GM12878 (cell line): ENCODE measurements around the gene DDX31. TPM values are rescaled to one million over a fixed set of nuclear protein-coding genes. Genes with fewer than 3 reads are reported as not detected.
"Not testable (repeated sequence)": the region's sequence is repeated elsewhere in the genome, so short reads cannot be mapped to it uniquely, and the experiment has no call there.

Experiments used
- ATAC-seq: fragments of 200-7000 bp; cut with Tn5 transposase; 3 replicates; pipeline ENCODE4 v1.9.1; 2020; ENCODE audit warnings: mild to moderate bottlenecking, moderate library complexity
- BruUV-seq: library from RNA; stranded (reverse); fragments of 400-500 nt; replicated peaks from 2 replicates; lab custom pipeline; 2021; lab: Mats Ljungman, UMichigan
- CTCF ChIA-PET: fragments of 300-600 bp; sonication (Branson Sonifier 250); formaldehyde crosslinking; extraction: SDS; loops from one replicate; lab custom pipeline; 2021; ENCODE audit warnings: inconsistent platforms; lab: Yijun Ruan, JAX
- POLR2A ChIA-PET: fragments of 350-600 bp; formaldehyde crosslinking; extraction: SDS; loops from one replicate; lab custom pipeline; 2021; ENCODE audit warnings: inconsistent platforms; lab: Charles Lee
- RAD21 ChIA-PET: fragments of 300-600 bp; sonication (Branson Sonifier 250); formaldehyde crosslinking; loops from one replicate; lab custom pipeline; 2023; ENCODE audit warnings: antibody characterized with exemption; ENCODE audit not compliant: unreplicated experiment; lab: Charles Lee
- SMC1A ChIA-PET: fragments of 300-600 bp; sonication (Branson Sonifier 250); formaldehyde crosslinking; loops from one replicate; lab custom pipeline; 2023; ENCODE audit not compliant: unreplicated experiment, uncharacterized antibody; lab: Charles Lee
- DNase-seq: peaks from one replicate; pipeline ENCODE4 v3.0.0-alpha.2; 2011; ENCODE audit warnings: low read depth, low spot score
- FAIRE-seq: peaks from 3 replicates; lab custom pipeline; 2011; peaks lifted over from hg19 to GRCh38; lab: Jason Lieb, UNC
- H2AFZ ChIP-seq: 2 replicates; pipeline ENCODE4 v1.6.0; 2011; ENCODE audit warnings: low read depth, low read length, control low read depth; ENCODE audit not compliant: control insufficient read depth
- H3K27ac ChIP-seq: 2 replicates; pipeline ENCODE4 v1.5.1; 2011; ENCODE audit warnings: control low read depth; ENCODE audit not compliant: control insufficient read depth, insufficient read depth
- H3K27me3 ChIP-seq, 2 experiments: replicated peaks in 1 of 2; 2 replicates each; pipeline versions ENCODE4 v1.6.0 to v1.6.1; 2011; ENCODE audit warnings: low read length in 1 of 2; ENCODE audit not compliant: control insufficient read depth in 2 of 2, insufficient read depth in 2 of 2
- H3K36me3 ChIP-seq, 2 experiments: 2 replicates each; pipeline ENCODE4 v1.5.1; 2011; ENCODE audit warnings: low read length in 1 of 2; ENCODE audit not compliant: control insufficient read depth in 2 of 2, insufficient read depth in 2 of 2
- H3K4me1 ChIP-seq: 2 replicates; pipeline ENCODE4 v1.6.1; 2011; ENCODE audit warnings: mild to moderate bottlenecking, low read length, moderate library complexity, mixed read lengths; ENCODE audit not compliant: control insufficient read depth, insufficient read depth
- H3K4me2 ChIP-seq: 2 replicates; pipeline ENCODE4 v1.6.0; 2011; ENCODE audit warnings: control low read depth; ENCODE audit not compliant: control insufficient read depth, insufficient read depth
- H3K4me3 ChIP-seq: fragments of 200-600 bp; sonication (generic); 2 replicates; pipeline ENCODE4 v1.5.1; 2016
- H3K79me2 ChIP-seq: 2 replicates; pipeline ENCODE4 v1.6.0; 2011; ENCODE audit warnings: low read length; ENCODE audit not compliant: control insufficient read depth, insufficient read depth
- H3K9ac ChIP-seq: 2 replicates; pipeline ENCODE4 v1.8.0; 2011; ENCODE audit warnings: low read length, control low read depth, mixed read lengths; ENCODE audit not compliant: control insufficient read depth, insufficient read depth
- H3K9me3 ChIP-seq: replicated peaks from 3 replicates; pipeline ENCODE4 v1.5.1; 2011; ENCODE audit warnings: mild to moderate bottlenecking, low read length; ENCODE audit not compliant: control insufficient read depth, insufficient read depth
- H4K20me1 ChIP-seq: 2 replicates; pipeline ENCODE4 v1.6.0; 2011; ENCODE audit not compliant: control insufficient read depth, insufficient read depth
- ASH2L ChIP-seq: fragments of 300-600, 200-600 bp; sonication (generic); IDR thresholded peaks from 2 replicates; pipeline ENCODE4 v1.6.1; 2017; ENCODE audit warnings: low read depth, mild to moderate bottlenecking, borderline replicate concordance
- CBFB ChIP-seq: IDR thresholded peaks from 2 replicates; pipeline ENCODE4 v1.6.1; 2016; ENCODE audit warnings: antibody characterized with exemption, low read depth
- CREB1 ChIP-seq: IDR thresholded peaks from 2 replicates; pipeline ENCODE4 v1.6.1; 2012; ENCODE audit warnings: low read depth, mild to moderate bottlenecking, inconsistent platforms
- E2F4 ChIP-seq: IDR thresholded peaks from 2 replicates; pipeline ENCODE4 v1.6.1; 2012; ENCODE audit warnings: low read depth, low read length, improper control_type of control experiment
- EGR1 ChIP-seq, 2 experiments: IDR thresholded peaks; 1 replicate in 1 of 2; 2 replicates in 1 of 2; pipeline ENCODE4 v1.6.1; 2011 to 2012; ENCODE audit warnings: low read depth in 2 of 2, low read length in 2 of 2, borderline replicate concordance in 1 of 2, mild to moderate bottlenecking in 1 of 2, moderate library complexity in 1 of 2
- GABPA ChIP-seq: IDR thresholded peaks from 2 replicates; pipeline ENCODE4 v1.6.1; 2014; ENCODE audit warnings: antibody characterized with exemption, low read depth, mild to moderate bottlenecking, inconsistent platforms
- LARP7 ChIP-seq: fragments of 450-650 bp; IDR thresholded peaks from 2 replicates; pipeline ENCODE4 v1.6.1; 2017; ENCODE audit warnings: mild to moderate bottlenecking
- MXI1 ChIP-seq: fragments of 150-350 bp; IDR thresholded peaks from 2 replicates; pipeline ENCODE4 v1.6.1; 2011; ENCODE audit warnings: low read depth, mild to moderate bottlenecking, inconsistent platforms, low read length, improper control_type of control experiment
- NR2C2 ChIP-seq: IDR thresholded peaks from 2 replicates; pipeline ENCODE4 v1.6.1; 2011; ENCODE audit warnings: borderline replicate concordance, low read depth; ENCODE audit not compliant: control insufficient read depth, insufficient read length
- POLR2AphosphoS5 ChIP-seq: IDR thresholded peaks from 2 replicates; pipeline ENCODE4 v1.6.1; 2011; ENCODE audit warnings: mild to moderate bottlenecking, low read length, inconsistent platforms
- RAD51 ChIP-seq: fragments of 450-650 bp; IDR thresholded peaks from 2 replicates; pipeline ENCODE4 v1.6.1; 2016; ENCODE audit warnings: moderate library complexity, mild to moderate bottlenecking, inconsistent platforms
- RUNX3 ChIP-seq: IDR thresholded peaks from 2 replicates; pipeline ENCODE4 v1.6.1; 2012; ENCODE audit warnings: low read length, inconsistent platforms
- SIX5 ChIP-seq: IDR thresholded peaks from 2 replicates; pipeline ENCODE4 v1.6.1; 2011; ENCODE audit warnings: mild to moderate bottlenecking, low read depth, low read length, moderate library complexity; ENCODE audit not compliant: severe bottlenecking
- SMARCA5 ChIP-seq: fragments of 450-650 bp; IDR thresholded peaks from 2 replicates; pipeline ENCODE4 v1.6.1; 2017; ENCODE audit warnings: mild to moderate bottlenecking
- SREBF1 ChIP-seq: IDR thresholded peaks from 2 replicates; pipeline ENCODE4 v1.6.1; 2012; ENCODE audit warnings: mild to moderate bottlenecking, low read length
- STAT1 ChIP-seq: fragments of 450-650 bp; conservative IDR thresholded peaks from 2 replicates; pipeline ENCODE4 v1.6.1; 2014; ENCODE audit warnings: antibody characterized with exemption, mild to moderate bottlenecking
- ZSCAN29 ChIP-seq: fragments of 450-650 bp; IDR thresholded peaks from 2 replicates; pipeline ENCODE4 v1.6.1; 2017; ENCODE audit warnings: mild to moderate bottlenecking, moderate library complexity
- WGBS: methylation state at CpG from one replicate; pipeline ENCODE4 v1.1.6; 2016; ENCODE audit warnings: low lambda C conversion rate; ENCODE audit not compliant: insufficient replicate concordance, insufficient coverage; ENCODE audit errors: missing lambda C conversion rate; 5-methylcytosine and 5-hydroxymethylcytosine counted together
- in situ Hi-C: fragments of 300-500 bp; cut with MboI; formaldehyde crosslinking; loops from 9 replicates; pipeline ENCODE4 v1.14.3; 2018; ENCODE audit warnings: mixed read lengths
- intact Hi-C: fragments of 100-400 bp; cut with micrococcal nuclease; formaldehyde crosslinking; loops from one replicate; pipeline ENCODE4 v1.14.2; 2022; ENCODE audit not compliant: unreplicated experiment
- polyA plus RNA-seq, 11 experiments: library from polyadenylated mRNA; depleted of rRNA in 4 of 11; unstranded in 6 of 11; stranded (reverse) in 5 of 11; fragments of >200 nt; fragmentation: Nextera tagmentation in 4 of 11; fragmentation: Illumina TruSeq in 1 of 11; extraction: Ambion mirVana in 4 of 11; extraction: Trizol in 1 of 11; gene quantifications; 1 replicate in 1 of 11; 2 replicates in 10 of 11; pipeline versions ENCODE4 v1.2.1 to v1.2.3, GENCODE V29; 2011 to 2016; ENCODE audit warnings: inconsistent platforms in 2 of 11, missing spikeins in 2 of 11, low read depth in 1 of 11
- total RNA-seq, 4 experiments: library from RNA; depleted of rRNA in 3 of 4; stranded (reverse); fragments of >200 nt in 3 of 4; fragmentation: Illumina TruSeq in 1 of 4; extraction: Trizol in 1 of 4; gene quantifications; 2 replicates each; pipeline versions ENCODE4 v1.2.1 to v1.2.3, GENCODE V29; 2013 to 2021
- TF ChIP-seq, protein P1 (sequence below): fragments of 450-650 bp; IDR thresholded peaks from 2 replicates; pipeline ENCODE4 v1.6.1; 2016; ENCODE audit warnings: mild to moderate bottlenecking

Gene DDX31
- total and polyA plus RNA-seq, 10 of the 15 experiments (the other 5 are each of a cell fraction or from before 2014, with no cell fraction given), result 12.1 to 30.8 (median 20.8) TPM

- TF ChIP-seq RAD51, result 0 out of 2 replicates have a peak, but pooled peaks have one; percentile 29
- peak; percentile 44; the same call in 1 of the 2 replicates for TF ChIP-seq CREB1
- TF ChIP-seq SREBF1, result no peak
- peak; percentile 36 to 69; a peak in 2 of 3 replicates for TF ChIP-seq EGR1 (IDR thresholded peaks at IDR 0.05; ENCODE audit: borderline replicate concordance in 1 of 2, low read depth in 2 of 2, low read length in 2 of 2)
- peak; percentile 88; the same call in 1 of the 2 replicates for TF ChIP-seq POLR2AphosphoS5
- no peak for TF ChIP-seq ZSCAN29
- peak; percentile 79 for TF ChIP-seq GABPA
- no peak for TF ChIP-seq E2F4
- peak; percentile 37; the same call in 1 of the 2 replicates for TF ChIP-seq SMARCA5
- peak; percentile 58; the same call in 1 of the 2 replicates for TF ChIP-seq STAT1
- TF ChIP-seq, protein P1, sequence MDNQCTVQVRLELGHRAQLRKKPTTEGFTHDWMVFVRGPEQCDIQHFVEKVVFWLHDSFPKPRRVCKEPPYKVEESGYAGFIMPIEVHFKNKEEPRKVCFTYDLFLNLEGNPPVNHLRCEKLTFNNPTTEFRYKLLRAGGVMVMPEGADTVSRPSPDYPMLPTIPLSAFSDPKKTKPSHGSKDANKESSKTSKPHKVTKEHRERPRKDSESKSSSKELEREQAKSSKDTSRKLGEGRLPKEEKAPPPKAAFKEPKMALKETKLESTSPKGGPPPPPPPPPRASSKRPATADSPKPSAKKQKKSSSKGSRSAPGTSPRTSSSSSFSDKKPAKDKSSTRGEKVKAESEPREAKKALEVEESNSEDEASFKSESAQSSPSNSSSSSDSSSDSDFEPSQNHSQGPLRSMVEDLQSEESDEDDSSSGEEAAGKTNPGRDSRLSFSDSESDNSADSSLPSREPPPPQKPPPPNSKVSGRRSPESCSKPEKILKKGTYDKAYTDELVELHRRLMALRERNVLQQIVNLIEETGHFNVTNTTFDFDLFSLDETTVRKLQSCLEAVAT, result peak; percentile 44; the same call in 1 of the 2 replicates
- TF ChIP-seq LARP7, result peak; percentile 86
- peak; percentile 35 for TF ChIP-seq SIX5
- TF ChIP-seq ASH2L, result peak; percentile 98
- no peak for TF ChIP-seq NR2C2
- peak; percentile 97 for TF ChIP-seq MXI1
- peak; percentile 84; the same call in 1 of the 2 replicates for TF ChIP-seq CBFB
- TF ChIP-seq RUNX3, result no peak
Observed at GRCh38 chr9:132669698-132670456, at the start of gene DDX31 (continued).

DNA sequence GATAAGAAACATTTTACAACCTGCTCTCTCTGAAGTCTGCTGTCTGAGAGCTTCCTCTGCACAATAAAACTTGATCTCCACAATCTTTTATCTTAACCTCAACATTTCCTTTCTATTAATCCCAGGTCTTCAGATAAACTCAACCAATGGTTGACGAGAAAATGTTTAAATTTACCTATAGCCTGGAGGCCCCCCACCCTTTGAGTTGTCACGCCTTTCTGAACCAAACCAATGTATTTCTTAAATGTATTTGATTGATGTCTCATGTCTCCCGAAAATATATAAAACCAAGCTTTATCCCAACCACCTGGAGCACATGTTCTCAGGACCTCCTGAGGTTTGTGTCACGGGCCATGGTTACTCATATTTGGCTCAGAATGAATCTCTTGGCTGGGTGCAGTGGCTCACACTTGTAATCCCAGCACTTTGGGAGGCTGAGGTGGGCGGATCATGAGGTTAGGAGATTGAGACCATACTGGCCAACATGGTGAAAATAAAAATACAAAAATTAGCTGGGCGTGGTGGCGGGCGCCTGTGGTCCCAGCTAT is 48.7 kb upstream of the DDX31 start:
- 31% methylated on average over 8 of the region's 8 CpGs for WGBS
- H3K9me3 ChIP-seq, DNase-seq, H3K36me3 ChIP-seq, H3K27me3 ChIP-seq, H2AFZ ChIP-seq, FAIRE-seq, H3K27ac ChIP-seq, H3K4me3 ChIP-seq, in situ Hi-C loops, POLR2A ChIA-PET, ATAC-seq, CTCF ChIA-PET, RAD21 ChIA-PET, H3K79me2 ChIP-seq, H3K4me2 ChIP-seq, BruUV-seq, H3K4me1 ChIP-seq, SMC1A ChIA-PET, H4K20me1 ChIP-seq, H3K9ac ChIP-seq, intact Hi-C loops: not testable (repeated sequence)
